ENCODE measurements around the gene CAPN9.

DNA sequence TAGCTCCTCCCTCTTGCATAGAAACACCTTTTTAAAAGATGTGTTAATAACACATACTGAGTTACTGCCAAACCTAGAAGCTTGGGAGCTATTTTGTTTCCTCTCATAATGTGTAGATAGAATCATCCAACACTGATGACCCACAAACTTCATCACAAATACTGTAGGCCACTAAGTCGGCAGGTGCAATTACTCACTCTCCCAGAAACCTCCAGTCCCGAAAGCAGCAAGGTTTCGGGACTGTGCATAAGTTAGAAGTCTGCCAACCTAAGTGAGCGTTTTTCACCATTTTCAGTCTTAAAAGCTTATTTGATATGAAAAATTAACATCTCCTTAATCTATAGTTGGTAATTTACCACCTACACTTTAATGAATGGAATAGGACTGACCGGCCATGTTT, 89.2 kb downstream of the CAPN9 start:
- no peak for TF ChIP-seq ZFX (IDR thresholded peaks at IDR 0.05; ENCODE audit: borderline replicate concordance)
- TF ChIP-seq, protein P1, sequence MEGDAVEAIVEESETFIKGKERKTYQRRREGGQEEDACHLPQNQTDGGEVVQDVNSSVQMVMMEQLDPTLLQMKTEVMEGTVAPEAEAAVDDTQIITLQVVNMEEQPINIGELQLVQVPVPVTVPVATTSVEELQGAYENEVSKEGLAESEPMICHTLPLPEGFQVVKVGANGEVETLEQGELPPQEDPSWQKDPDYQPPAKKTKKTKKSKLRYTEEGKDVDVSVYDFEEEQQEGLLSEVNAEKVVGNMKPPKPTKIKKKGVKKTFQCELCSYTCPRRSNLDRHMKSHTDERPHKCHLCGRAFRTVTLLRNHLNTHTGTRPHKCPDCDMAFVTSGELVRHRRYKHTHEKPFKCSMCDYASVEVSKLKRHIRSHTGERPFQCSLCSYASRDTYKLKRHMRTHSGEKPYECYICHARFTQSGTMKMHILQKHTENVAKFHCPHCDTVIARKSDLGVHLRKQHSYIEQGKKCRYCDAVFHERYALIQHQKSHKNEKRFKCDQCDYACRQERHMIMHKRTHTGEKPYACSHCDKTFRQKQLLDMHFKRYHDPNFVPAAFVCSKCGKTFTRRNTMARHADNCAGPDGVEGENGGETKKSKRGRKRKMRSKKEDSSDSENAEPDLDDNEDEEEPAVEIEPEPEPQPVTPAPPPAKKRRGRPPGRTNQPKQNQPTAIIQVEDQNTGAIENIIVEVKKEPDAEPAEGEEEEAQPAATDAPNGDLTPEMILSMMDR (IDR thresholded peaks at IDR 0.05) = no peak

Measured in 22Rv1 (cell line).